T-helper 2 cell treated with Interferon-gamma antibody and Interleukin-4, amounts not matched to agents 100 ng/mL and 5 ng/mL, for 36 hours (primary cell): ENCODE results near the gene CIRBP. TPM values are rescaled to one million over a fixed set of nuclear protein-coding genes. Genes with fewer than 3 reads are reported as not detected.

Experiments used
- intact Hi-C: fragments of 100-400 bp; cut with micrococcal nuclease; formaldehyde crosslinking; loops from one replicate; pipeline ENCODE4 v1.15.1; 2023
- total RNA-seq: library from RNA; stranded (reverse); gene quantifications from 2 replicates; pipeline ENCODE4 v1.2.3, GENCODE V29; 2022

Gene CIRBP
- total RNA-seq, 1 donor from 2014 or later: 200 TPM

DNA sequence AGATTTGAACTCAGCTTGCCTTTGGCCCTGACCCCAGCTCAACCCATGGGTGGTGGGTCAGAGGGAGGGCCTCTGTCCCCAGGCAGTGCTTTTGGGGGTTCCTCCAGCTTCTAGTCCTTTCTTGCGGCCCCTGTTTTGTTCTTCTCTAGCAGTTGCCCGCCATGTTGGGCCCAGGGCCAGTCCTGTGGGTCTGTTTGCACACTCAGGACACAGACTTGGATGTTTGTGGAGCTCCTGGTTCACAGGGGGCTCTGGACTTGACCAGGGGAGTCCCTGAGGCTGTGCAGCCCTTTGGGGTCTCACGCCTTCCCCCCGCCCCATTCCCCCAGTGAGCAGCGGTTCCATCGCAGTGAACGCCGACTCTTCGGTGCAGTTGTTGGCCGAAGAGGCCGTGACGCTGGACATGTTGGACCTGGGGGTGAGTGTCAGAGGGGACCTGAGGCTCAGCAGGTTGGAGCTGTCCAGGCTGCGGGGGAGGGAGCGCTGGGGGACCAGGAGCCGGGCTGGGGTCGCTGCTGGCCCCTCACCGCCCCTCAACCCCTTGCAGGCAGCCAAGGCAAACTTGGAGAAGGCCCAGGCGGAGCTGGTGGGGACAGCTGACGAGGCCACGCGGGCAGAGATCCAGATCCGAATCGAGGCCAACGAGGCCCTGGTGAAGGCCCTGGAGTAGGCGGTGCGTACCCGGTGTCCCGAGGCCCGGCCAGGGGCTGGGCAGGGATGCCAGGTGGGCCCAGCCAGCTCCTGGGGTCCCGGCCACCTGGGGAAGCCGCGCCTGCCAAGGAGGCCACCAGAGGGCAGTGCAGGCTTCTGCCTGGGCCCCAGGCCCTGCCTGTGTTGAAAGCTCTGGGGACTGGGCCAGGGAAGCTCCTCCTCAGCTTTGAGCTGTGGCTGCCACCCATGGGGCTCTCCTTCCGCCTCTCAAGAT lies 25.1 kb upstream of the CIRBP start:
- intact Hi-C loops: loop anchor here (1.0 to 5.0 kb wide), 2 partner anchors 23 to 112 kb away; no protein-coding TSS in a partner anchor

DNA sequence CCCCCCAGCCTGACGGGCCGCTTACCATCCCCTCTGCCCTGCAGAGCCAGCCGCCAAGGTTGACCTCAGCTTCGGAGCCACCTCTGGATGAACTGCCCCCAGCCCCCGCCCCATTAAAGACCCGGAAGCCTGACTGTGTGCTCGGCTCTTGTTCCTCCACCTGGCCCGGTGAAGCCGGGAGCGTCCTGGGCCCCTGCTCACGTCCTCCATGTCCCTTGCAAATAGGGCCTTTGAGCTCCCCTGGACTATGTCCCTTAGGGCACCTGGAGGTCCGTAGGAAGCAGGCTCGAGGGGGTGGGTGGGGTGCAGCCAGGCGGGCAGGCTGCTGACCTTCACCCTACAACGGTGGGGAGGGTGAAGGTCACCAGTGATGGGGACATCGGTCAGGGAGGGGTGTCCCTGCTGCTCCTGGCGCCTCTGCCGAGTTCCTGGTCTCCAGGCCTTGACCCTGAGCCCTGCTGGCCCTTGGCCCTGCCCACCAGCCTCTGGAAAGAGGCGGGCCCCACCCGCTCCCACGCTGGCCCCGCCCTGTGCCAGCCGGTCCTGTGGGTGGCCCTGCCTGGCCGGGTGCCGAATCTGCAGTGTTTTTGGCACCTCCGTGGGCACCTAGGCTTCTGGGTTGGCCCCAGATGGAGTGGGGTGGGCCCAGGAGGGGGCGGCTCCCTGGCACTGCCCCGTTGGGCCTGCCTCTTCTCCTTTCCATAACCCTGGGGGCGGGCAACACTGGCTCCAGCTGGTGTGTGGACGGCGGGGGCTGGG lies 24.3 kb upstream of the CIRBP start:
- intact Hi-C loops: loop anchor here (1.0 to 5.0 kb wide), 3 partner anchors 22 to 218 kb away; partner anchors contain the start of gene CNN2

DNA sequence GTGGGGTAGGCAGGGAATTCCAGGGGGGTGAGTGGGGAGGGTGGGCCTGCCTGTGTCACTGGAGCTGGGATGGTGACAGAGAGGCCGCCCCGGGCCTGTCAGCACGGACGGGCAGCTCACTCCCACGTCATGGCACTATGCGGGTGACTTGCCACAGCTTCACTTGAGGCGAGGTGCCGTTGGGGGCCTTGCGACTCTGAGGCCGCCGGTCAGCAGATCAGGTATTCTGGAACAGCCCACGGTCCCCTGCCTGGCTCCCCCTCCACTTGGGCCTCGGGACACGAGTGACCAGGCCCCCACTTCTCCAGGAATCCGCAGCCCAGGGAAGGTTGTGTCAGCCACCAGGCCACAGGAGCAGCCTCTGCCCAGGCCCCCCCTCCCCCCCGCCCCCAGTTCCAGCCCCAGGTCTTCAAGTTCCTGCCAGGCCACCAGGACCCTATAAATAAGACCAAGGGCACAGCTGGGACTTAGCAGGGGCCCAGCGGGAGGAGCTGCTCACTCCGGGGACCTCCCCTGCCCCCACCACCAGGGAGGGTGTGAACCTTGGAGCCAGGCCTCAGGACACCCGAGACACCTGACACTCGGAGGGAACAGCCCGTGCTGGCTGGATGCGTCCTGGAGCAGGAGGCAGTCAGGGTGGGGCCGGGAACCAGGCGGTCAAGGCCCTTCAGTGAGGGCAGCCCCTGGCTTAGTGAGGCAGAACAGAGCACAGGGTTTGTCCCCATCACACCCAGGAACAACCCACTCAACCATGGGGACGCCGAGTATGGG lies 23.5 kb upstream of the CIRBP start:
- intact Hi-C loops: loop anchor here (5.0 kb wide), 1 partner anchor 218 kb away; the partner anchor contains the start of gene CNN2

DNA sequence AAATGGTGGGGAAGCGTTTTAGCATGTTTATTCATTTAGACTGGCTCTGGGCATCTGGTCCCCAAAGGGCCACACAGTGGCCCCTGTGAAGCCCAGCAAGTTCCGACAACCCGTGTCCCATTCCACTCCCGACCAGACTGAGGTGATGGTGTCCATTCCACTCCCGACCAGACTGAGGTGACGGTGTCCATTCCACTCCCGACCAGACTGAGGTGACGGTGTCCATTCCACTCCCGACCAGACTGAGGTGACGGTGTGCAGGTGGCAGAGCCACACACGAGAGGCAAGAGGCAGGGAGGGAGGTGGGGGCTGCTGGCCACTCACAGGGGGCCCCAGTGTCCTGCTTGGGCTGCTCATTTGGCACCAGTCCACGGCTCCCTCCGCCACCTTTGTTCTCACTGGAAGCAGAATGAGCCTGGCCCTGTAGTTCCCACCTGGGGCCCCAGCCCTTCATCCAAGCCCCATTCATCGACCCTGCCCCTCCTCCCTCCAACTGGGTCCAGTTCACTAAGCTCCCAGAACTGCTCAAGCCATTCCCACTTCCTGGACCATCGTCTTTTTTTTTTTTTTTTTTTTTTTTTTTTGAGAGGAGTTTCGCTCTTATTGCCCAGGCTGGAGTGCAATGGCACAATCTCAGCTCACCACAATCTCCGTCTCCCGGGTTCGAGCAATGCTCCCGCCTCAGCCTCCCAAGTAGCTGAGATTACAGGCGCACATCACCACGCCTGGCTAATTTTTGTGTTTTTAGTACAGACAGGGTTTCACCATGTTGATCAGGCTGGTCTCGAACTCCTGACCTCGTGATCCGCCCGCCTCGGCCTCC lies 22.7 kb upstream of the CIRBP start:
- intact Hi-C loops: loop anchor here (5.0 kb wide), 1 partner anchor 219 kb away; the partner anchor contains the start of gene CNN2

DNA sequence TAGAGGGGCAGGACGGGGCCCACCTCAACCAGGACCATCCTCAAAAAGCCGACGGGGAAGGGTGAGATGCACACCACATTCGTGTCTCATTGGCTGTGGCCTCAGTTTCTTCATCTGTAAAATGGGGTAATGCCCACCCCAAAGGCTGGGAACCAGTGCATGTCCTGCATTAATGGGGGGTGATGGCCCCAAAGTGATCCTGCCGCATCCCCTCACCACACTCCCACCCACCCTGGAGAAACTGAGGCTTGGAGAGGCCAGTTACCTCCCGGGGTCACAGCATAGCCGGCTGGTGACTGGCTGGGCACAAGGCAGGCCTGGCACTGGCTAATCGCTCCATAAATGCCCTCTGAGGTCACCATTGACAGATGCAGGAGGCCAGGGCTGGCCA lies 21.4 kb upstream of the CIRBP start:
- intact Hi-C loops: loop anchor here (5.0 kb wide), 1 partner anchor 220 kb away; the partner anchor contains the start of gene CNN2

DNA sequence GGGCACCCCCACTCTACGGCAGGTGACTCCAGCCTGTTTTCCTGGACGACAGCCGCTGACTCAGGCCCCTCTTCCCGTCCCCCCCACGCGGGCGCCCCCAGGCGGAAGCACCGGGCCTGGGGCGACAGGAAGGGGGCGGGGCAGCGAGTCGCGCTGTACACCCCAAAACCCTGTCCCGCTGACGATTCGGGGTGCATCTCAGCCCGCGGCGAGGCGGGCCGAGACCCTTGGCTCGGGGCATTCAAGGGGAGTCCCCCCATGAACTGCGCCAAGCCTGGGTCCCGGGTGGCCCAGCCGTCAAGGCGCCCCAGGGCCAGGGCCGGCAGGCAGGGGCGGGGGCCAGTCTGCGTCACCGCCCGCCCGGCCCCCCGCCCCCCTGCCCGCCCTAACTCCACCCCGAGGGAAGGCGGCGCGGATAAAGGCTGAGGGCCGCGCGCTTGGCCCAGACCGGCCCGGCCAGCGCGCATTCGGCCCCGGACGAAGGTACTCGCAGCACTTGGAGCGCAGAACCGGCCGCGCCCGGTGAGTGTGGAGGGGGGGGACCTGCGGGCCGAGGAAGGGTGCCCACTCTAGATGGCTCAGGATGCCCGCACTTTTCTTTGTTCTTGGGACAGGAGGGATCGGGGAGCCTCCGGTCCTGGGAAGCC lies 20.9 kb upstream of the CIRBP start, which contains the start of gene MIDN:
MIDN (plus strand) TSS at position 445 of the 647 bp plus-strand sequence. CDS start 1,714 bp downstream, outside the sequence.
- intact Hi-C loops: loop anchor here (5.0 kb wide), 1 partner anchor 221 kb away; the partner anchor contains the start of gene CNN2

DNA sequence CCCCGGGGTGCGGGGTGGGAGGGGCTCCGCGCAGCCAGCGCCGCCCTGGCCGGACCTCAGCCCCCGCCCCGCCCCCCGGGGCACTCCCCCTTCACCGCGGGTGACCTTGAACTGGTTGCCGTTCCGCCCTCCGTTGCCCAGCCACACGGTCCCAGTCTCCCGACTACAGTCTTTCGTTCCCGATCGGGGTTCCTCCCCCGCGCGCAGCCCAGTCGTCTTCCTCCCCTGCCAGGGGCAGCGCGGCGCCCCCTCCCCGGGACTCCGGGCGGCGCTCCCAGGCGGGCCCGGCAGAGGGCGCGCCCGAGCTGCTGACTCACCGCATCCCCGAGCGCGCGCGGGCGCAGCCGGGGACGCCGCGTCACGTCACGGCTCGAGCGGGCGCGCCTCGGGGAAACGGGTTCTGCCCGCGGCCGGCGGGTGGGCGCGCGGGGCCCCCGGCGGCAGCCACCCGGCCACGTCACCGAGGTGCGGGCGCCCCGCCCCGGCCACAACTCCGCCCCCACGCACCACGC lies 20.3 kb upstream of the CIRBP start:
- intact Hi-C loops: loop anchor here (1.0 to 5.0 kb wide), 3 partner anchors 10 to 222 kb away; partner anchors contain the start of genes CIRBP and CNN2

DNA sequence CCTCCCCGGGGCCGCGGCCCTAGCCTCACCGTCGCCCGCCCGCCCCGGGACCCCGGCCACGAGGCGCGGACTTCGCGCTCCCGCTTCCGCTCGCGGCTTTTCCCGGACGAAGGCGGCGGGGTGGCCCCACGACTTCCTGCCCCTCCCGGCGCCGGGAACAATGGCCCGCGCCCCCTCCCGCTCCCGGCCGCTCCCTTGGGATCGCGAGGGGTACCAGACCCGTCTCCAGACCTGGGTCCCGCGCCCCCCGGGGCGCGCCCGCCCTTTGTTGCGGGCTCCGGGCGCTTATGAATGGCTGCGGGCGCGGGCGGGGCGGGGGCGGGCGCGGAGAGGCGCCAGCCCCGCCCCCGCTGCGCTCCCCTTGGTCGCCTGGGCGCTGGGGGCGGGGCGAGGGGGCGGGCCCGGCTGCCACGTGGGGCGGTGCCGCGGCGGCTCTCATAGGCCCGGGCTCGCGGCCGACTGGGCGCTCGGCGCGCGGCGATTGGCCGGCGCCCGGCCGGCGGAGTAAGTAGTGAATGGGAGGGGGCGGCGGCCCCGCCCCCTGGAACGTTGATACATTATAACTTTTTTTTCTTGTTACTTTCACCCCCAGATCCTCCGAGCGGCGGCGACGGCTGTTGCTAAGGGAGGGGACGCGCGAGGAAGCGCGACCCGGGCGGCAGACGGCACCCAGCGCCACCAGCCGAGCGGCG lies 19.7 kb upstream of the CIRBP start:
- intact Hi-C loops: loop anchor here (1.0 to 5.0 kb wide), 3 partner anchors 10 to 222 kb away; partner anchors contain the start of genes CIRBP and CNN2

DNA sequence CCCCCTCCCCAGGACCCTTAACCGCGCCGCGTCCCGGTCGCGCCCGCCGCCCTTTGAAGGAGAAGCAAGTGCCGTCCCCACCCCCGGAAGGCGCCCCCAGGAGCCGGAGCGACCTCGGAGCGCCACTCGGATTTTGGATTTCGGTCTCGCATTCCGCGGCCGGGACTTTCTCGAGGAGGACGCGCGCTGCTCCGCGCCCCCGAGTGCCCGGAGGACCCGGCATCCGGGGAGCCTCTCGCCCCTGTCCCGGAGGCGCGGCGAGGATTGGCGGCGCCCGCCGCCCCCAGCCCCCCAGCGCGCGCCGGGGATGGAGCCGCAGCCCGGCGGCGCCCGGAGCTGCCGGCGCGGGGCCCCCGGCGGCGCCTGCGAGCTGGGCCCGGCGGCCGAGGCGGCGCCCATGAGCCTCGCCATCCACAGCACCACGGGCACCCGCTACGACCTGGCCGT lies 19.1 kb upstream of the CIRBP start:
- intact Hi-C loops: loop anchor here (1.0 to 5.0 kb wide), 4 partner anchors 9 to 223 kb away; partner anchors contain the start of genes CIRBP and CNN2

DNA sequence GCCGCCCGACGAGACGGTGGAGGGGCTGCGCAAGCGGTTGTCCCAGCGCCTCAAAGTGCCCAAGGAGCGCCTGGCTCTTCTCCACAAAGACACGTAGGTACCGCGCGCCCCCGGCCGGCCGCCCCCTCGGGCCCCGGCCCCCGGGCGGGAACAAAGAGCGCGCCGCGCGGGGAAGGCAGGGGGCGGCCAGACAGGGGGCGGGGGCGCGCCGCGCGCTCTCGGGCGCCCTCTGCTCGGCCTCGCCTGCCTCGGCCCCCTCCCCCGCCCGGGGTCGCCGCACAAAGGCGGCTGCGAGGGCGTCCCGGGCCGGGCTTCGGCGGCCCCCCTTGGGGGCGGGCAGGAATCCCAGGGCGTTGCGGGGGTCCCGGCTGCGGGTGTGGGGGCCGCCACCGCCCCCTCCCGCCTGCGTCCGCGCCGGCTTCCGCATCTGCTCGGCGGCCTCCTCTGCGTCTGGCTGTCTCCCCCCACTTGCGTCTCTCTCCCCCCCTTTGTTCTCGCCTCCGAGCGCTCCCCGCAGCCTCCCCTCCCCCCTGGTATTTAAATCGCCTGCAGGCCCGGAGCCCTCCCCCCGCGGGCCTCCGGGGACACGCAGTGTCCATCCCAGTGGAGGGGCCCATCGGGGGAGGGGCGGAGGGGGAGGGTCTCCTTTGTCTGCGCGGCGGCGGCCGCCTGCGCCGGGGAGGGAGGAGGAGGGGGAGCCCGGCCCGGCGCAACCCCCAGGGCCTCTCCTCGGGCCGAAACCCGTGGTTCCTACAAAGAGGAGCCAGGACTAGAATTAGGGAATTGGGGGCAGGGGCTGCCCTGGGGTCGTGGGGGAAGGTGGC lies 18.5 kb upstream of the CIRBP start:
- intact Hi-C loops: loop anchor here (5.0 kb wide), 1 partner anchor 213 kb away; no protein-coding TSS in a partner anchor

DNA sequence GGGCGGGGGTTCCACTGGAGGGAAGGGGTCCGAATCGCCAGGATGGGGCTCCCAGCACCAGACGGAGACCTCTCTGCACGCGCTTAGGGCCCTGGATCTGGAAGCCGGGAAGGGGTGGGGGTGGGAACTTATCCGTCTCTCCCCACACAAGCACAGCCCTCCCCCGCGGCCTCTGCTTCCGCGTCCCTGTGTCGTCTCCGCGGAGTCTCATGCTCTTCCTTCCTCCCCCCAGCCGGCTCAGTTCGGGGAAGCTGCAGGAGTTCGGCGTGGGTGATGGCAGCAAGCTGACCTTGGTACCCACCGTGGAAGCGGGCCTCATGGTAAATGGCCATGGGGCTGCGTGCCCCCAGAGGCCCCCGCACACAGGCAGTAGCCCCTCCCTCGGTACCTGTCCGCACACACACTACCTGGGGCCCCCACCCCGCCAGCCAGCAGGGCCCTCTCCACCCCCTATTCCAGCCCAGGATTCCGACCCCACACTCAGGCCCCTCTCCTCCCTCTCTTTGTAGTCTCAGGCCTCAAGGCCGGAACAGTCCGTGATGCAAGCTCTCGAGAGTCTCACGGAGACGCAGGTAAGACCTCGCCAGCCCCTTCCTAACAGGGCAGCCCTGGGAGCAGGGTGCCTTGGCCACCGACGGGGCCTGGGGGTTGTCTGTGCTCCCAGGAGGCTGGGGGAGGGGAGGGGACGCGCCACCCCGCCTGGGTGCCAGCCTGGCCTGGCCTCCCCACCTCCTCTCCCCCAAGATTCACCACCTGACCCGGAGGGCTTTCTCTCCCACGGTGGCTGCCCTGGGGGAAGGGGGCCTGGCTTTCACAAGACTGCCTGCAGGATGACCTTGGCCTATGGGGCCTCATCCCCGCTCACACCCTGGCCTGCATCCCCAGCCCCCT lies 17.6 kb upstream of the CIRBP start:
- intact Hi-C loops: loop anchor here (5.0 kb wide), 1 partner anchor 214 kb away; no protein-coding TSS in a partner anchor

DNA sequence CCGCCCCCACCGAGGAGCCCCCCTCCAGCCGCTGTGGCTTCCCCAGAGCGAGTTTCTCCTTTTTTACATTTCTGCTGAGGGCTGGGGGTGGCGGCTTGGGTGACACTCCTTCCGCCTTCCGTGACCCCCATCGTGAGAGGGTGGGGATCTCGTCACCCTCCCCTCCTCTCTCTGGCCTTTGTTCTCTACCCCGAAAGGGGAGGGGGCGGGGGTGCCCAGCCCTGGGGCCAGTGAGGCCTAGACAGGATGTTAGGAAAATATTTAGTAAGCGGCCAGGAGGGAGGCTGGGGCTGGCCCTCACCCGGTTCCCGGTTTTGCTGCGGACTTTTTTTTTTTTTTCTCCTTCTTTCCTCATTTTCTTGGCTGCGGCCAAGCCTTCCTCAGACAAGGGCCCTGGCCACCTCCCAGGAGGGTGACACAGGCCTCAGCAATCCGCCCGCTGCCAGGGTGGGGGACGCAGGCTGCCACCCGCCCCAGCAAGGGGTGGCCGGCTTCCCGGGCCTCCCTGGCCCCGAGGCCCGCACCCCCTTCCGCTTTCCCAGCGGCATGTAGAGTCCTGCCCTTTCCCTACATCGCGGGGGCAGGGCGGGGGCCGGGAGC lies 16.8 kb upstream of the CIRBP start:
- intact Hi-C loops: loop anchor here (5.0 kb wide), 1 partner anchor 215 kb away; no protein-coding TSS in a partner anchor

DNA sequence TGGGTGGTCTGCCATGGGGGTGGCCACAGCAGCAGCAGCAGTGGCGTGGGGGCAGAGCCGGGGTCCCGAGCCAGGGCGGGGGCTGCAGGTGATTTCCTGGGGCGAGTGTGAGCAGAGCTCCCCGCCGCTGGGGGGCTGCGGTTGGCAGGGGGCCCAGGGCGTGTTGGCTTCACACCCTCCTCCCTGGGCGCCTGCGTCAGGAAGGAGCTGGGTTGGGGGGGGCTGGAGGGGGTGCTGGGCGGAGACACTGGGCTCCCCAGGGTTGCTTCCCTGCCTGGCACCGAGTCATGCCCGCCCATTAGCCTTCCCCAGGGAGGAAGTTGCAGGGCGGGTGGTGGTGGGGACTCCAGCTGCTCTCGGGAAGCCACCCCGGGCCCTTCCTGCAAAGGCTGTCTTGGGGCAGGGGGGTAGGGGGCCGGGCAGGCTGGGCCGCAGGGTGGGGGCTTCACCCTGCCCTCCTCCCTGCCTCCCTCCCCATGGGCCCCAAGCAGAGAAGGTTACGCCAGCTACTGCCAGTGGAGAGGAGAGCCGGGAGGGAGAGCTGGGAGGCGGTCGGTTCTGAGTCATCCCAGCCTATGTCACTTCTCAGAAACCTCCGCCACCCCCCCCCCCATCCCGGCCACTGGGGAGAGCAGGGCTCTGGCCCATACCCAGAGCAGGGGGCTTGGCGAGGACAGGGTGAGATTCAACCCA lies 16.2 kb upstream of the CIRBP start:
- intact Hi-C loops: loop anchor here (5.0 kb wide), 1 partner anchor 216 kb away; no protein-coding TSS in a partner anchor

DNA sequence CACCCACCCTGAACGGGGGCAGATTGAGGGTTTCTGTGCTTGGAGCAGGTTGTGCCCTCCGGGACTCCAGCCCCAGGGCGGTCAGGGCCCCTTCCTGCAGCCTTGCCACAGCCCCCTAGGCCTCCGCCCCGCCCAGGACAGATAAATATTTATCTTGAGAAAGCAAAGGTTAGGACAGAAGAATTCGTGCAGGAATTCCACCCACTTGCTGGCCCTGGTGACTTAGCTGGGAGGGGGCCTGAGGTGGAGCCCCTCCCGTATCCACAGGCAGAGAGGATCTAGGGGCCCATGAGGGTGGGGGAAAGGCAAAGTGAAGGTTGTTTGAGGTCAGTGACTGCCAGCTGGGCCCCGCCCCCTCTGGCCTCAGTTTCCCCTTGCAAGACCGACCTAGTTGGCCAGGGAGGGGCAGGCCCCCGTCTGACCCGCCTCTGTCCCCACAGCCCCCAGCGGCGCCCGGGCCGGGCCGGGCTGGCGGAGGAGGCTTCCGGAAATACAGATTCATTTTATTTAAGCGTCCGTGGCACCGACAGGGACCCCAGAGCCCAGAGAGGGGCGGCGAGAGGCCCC lies 15.5 kb upstream of the CIRBP start:
- intact Hi-C loops: loop anchor here (5.0 kb wide), 1 partner anchor 216 kb away; no protein-coding TSS in a partner anchor
